K562 (cell line): Measurements from ENCODE around the gene PUM2. TPM values are rescaled to one million over a fixed set of nuclear protein-coding genes. Genes with fewer than 3 reads are reported as not detected.

ENCODE experiments used
- ATAC-seq: fragments of 200-7000 bp; cut with Tn5 transposase; 3 replicates; pipeline ENCODE4 v1.9.1; 2020; ENCODE audit warnings: moderate library complexity
- BruUV-seq: library from RNA; stranded (reverse); fragments of 400-500 nt; replicated peaks from 2 replicates; lab custom pipeline; 2021; lab: Mats Ljungman, UMichigan
- CTCF ChIA-PET: fragments of 300-600 bp; formaldehyde crosslinking; extraction: SDS; loops from one replicate; lab custom pipeline; 2021; ENCODE audit warnings: low intra/inter-chr PET ratio; lab: Yijun Ruan, JAX
- POLR2A ChIA-PET: fragments of 300-600, 350-650 bp; sonication (Branson Sonifier 250); formaldehyde crosslinking; extraction: SDS; loops from one replicate; lab custom pipeline; 2021; ENCODE audit warnings: antibody characterized with exemption, inconsistent platforms; lab: Yijun Ruan, JAX
- DNase-seq, 4 experiments: peaks; one replicate each; pipeline versions ENCODE4 v3.0.0 to v3.0.0-alpha.2; 2011 to 2018; ENCODE audit warnings: low spot score in 3 of 4, mixed read lengths in 3 of 4; ENCODE audit errors: extremely low read depth in 1 of 4
- FAIRE-seq: peaks from 2 replicates; lab custom pipeline; 2011; peaks lifted over from hg19 to GRCh38; lab: Jason Lieb, UNC
- H2AFZ ChIP-seq: 2 replicates; pipeline ENCODE4 v1.6.0; 2011; ENCODE audit warnings: low read depth, low read length, control low read depth, inconsistent platforms
- H3K27ac ChIP-seq: fragments of 200-600 bp; 3 replicates; pipeline ENCODE4 v1.8.0; 2011; ENCODE audit warnings: low read depth, mild to moderate bottlenecking, control low read depth, inconsistent platforms, low read length, moderate library complexity, mixed read lengths; ENCODE audit errors: extremely low read depth
- H3K27me3 ChIP-seq, 2 experiments: fragments of 300-600 bp in 1 of 2; 2 replicates in 1 of 2; 3 replicates in 1 of 2; pipeline versions ENCODE4 v1.6.0 to v1.8.0; 2011; ENCODE audit warnings: inconsistent platforms in 2 of 2, low read length in 2 of 2, mild to moderate bottlenecking in 1 of 2, mixed read lengths in 1 of 2, moderate library complexity in 1 of 2; ENCODE audit not compliant: control insufficient read depth in 2 of 2, insufficient read depth in 2 of 2
- H3K36me3 ChIP-seq: fragments of 300-600 bp; 3 replicates; pipeline ENCODE4 v1.8.0; 2011; ENCODE audit warnings: mild to moderate bottlenecking, low read length, inconsistent platforms; ENCODE audit not compliant: control insufficient read depth, insufficient read depth
- H3K4me1 ChIP-seq, 2 experiments: fragments of 200-600 bp in 1 of 2; replicated peaks in 1 of 2; 2 replicates in 1 of 2; 3 replicates in 1 of 2; pipeline versions ENCODE4 v1.5.1 to v1.8.0; 2011; ENCODE audit warnings: inconsistent platforms in 2 of 2, low read length in 2 of 2, mild to moderate bottlenecking in 1 of 2, mixed read lengths in 1 of 2, moderate library complexity in 1 of 2; ENCODE audit not compliant: control insufficient read depth in 2 of 2, insufficient read depth in 2 of 2
- H3K4me2 ChIP-seq: 2 replicates; pipeline ENCODE4 v1.6.1; 2011; ENCODE audit warnings: low read length, control low read depth, inconsistent platforms, mixed read lengths; ENCODE audit not compliant: insufficient read depth
- H3K4me3 ChIP-seq: fragments of 200-600 bp; sonication (generic), shearing (Covaris generic); 2 replicates; pipeline ENCODE4 v1.5.1; 2016; ENCODE audit warnings: control low read depth, inconsistent platforms
- H3K79me2 ChIP-seq: fragments of 200-600 bp; 3 replicates; pipeline ENCODE4 v1.8.0; 2011; ENCODE audit warnings: low read length, inconsistent platforms; ENCODE audit not compliant: control insufficient read depth, insufficient read depth
- H3K9ac ChIP-seq, 2 experiments: 2 replicates each; pipeline versions ENCODE4 v1.6.0 to v1.6.1; 2011; ENCODE audit warnings: low read depth in 2 of 2, low read length in 2 of 2, control low read depth in 1 of 2, inconsistent platforms in 1 of 2, mild to moderate bottlenecking in 1 of 2, mixed read lengths in 1 of 2; ENCODE audit not compliant: insufficient read depth in 1 of 2
- H3K9me1 ChIP-seq: one replicate; pipeline ENCODE4 v1.6.0; 2011; ENCODE audit warnings: inconsistent platforms, mild to moderate bottlenecking, low read length, moderate library complexity; ENCODE audit not compliant: control insufficient read depth, insufficient read depth
- H3K9me3 ChIP-seq: replicated peaks from 2 replicates; pipeline ENCODE4 v1.5.1; 2011; ENCODE audit warnings: low read depth, low read length, inconsistent platforms; ENCODE audit not compliant: control insufficient read depth, insufficient read depth
- H4K20me1 ChIP-seq: replicated peaks from 2 replicates; pipeline ENCODE4 v1.6.1; 2011; ENCODE audit warnings: low read length, inconsistent platforms, mixed read lengths; ENCODE audit not compliant: control insufficient read depth, insufficient read depth
- BACH1 ChIP-seq: fragments of 200-800 bp; sonication (Bioruptor generic); IDR thresholded peaks from 2 replicates; pipeline ENCODE4 v1.6.1; 2016; ENCODE audit warnings: missing genetic modification characterization, missing compliant biosample characterization
- BRF2 ChIP-seq: IDR thresholded peaks from 3 replicates; pipeline ENCODE4 v1.6.1; 2011; ENCODE audit warnings: borderline replicate concordance, mild to moderate bottlenecking; ENCODE audit not compliant: insufficient read length, insufficient read depth
- CEBPB ChIP-seq: fragments of 450-650 bp; IDR thresholded peaks from 2 replicates; pipeline ENCODE4 v1.6.1; 2016; ENCODE audit warnings: missing genetic modification characterization, missing compliant biosample characterization
- ETV6 ChIP-seq, 3 experiments: fragments of 150-350 bp in 1 of 3; sonication (generic) in 1 of 3; formaldehyde crosslinking in 1 of 3; IDR thresholded peaks; 2 replicates each; pipeline versions ENCODE4 v1.6.1 to v1.8.0; 2014 to 2022; ENCODE audit warnings: borderline replicate concordance in 2 of 3, low read depth in 2 of 3, antibody characterized with exemption in 1 of 3, low read length in 1 of 3, mild to moderate bottlenecking in 1 of 3, missing genetic modification reagents in 1 of 3
- HMBOX1 ChIP-seq: sonication (generic); IDR thresholded peaks from 2 replicates; pipeline ENCODE4 v1.6.1; 2016
- HMGXB4 ChIP-seq: sonication (generic); formaldehyde crosslinking; IDR thresholded peaks from 2 replicates; pipeline ENCODE4 v1.8.1; 2023; ENCODE audit warnings: mild to moderate bottlenecking, missing genetic modification reagents
- HOXB6 ChIP-seq: fragments of 250-450 bp; sonication (Bioruptor Pico); IDR thresholded peaks from 2 replicates; pipeline ENCODE4 v1.5.1; 2022; ENCODE audit warnings: mild to moderate bottlenecking, borderline replicate concordance
- MBD1 ChIP-seq: fragments of 250-450 bp; sonication (Bioruptor Pico); IDR thresholded peaks from 2 replicates; pipeline ENCODE4 v1.8.0; 2022; ENCODE audit warnings: inconsistent platforms
- NONO ChIP-seq, 2 experiments: fragments of 200-400 bp in 1 of 2; fragments of 450-650 bp in 1 of 2; formaldehyde crosslinking in 1 of 2; IDR thresholded peaks; 2 replicates each; pipeline ENCODE4 v1.6.1; 2017; ENCODE audit warnings: low read depth in 2 of 2, mild to moderate bottlenecking in 2 of 2, moderate library complexity in 2 of 2, low read length in 1 of 2
- OTX1 ChIP-seq: fragments of 450-650 bp; formaldehyde crosslinking; IDR thresholded peaks from 2 replicates; pipeline ENCODE4 v1.4.0; 2022; ENCODE audit warnings: mild to moderate bottlenecking
- PCBP2 ChIP-seq: fragments of 200-400 bp; formaldehyde crosslinking; IDR thresholded peaks from 2 replicates; pipeline ENCODE4 v1.6.1; 2018; ENCODE audit warnings: low read length, low read depth, mild to moderate bottlenecking, moderate library complexity; ENCODE audit not compliant: poor library complexity, severe bottlenecking
- SMARCB1 ChIP-seq: IDR thresholded peaks from 2 replicates; pipeline ENCODE4 v1.6.1; 2011; ENCODE audit warnings: improper control_type of control experiment, low read depth; ENCODE audit not compliant: insufficient read length
- SP1 ChIP-seq: sonication (generic); formaldehyde crosslinking; IDR thresholded peaks from 2 replicates; pipeline ENCODE4 v1.8.1; 2022; ENCODE audit warnings: mild to moderate bottlenecking, missing genetic modification reagents
- ZNF57 ChIP-seq: fragments of 450-650 bp; formaldehyde crosslinking; IDR thresholded peaks from 2 replicates; pipeline ENCODE4 v1.4.0; 2020; ENCODE audit warnings: mild to moderate bottlenecking, moderate library complexity
- ZZZ3 ChIP-seq: fragments of 450-650 bp; IDR thresholded peaks from 2 replicates; pipeline ENCODE4 v1.6.1; 2016; ENCODE audit warnings: antibody characterized with exemption, mild to moderate bottlenecking, moderate library complexity
- WGBS: fragments of 100-300 bp; shearing (Covaris generic); methylation state at CpG from one replicate; pipeline ENCODE4 v1.1.6; 2016; ENCODE audit warnings: low coverage, mixed read lengths; ENCODE audit not compliant: insufficient coverage; ENCODE audit errors: missing lambda C conversion rate; 5-methylcytosine and 5-hydroxymethylcytosine counted together
- in situ Hi-C: fragments of 300-500 bp; cut with MboI; formaldehyde crosslinking; loops from 4 replicates; pipeline ENCODE4 v1.15.0; 2018; ENCODE audit warnings: inconsistent platforms, mixed read lengths
- intact Hi-C: fragments of 100-400 bp; cut with micrococcal nuclease; formaldehyde crosslinking; loops from 2 replicates; pipeline ENCODE4 v1.14.2; 2022
- polyA plus RNA-seq, 8 experiments: library from polyadenylated mRNA; depleted of rRNA in 4 of 8; stranded (reverse) in 5 of 8; unstranded in 3 of 8; fragments of >200 nt; fragmentation: Nextera tagmentation in 2 of 8; fragmentation: Illumina TruSeq in 1 of 8; extraction: Ambion mirVana in 2 of 8; extraction: Trizol in 1 of 8; gene quantifications; 2 replicates each; pipeline versions ENCODE4 v1.2.1 to v1.2.3, GENCODE V29; 2011 to 2014; ENCODE audit warnings: inconsistent platforms in 1 of 8, missing spikeins in 1 of 8
- total RNA-seq, 7 experiments: library from RNA; depleted of rRNA in 6 of 7; stranded (reverse); fragments of >200 nt in 6 of 7; fragmentation: Illumina TruSeq in 2 of 7; extraction: Trizol in 2 of 7; gene quantifications; 2 replicates each; pipeline versions ENCODE4 v1.2.1 to v1.2.3, GENCODE V29; 2011 to 2021; ENCODE audit warnings: low replicate concordance in 1 of 7

PUM2 gene
- total and polyA plus RNA-seq, 9 of the 15 experiments (the other 6 are each of a cell fraction or from before 2014, with no cell fraction given), result 13.4 to 61.9 (median 28.3) TPM

- TF ChIP-seq PCBP2 (no peak), HMBOX1 (no peak)
These were observed 43.3 kb downstream of the PUM2 start (continued) for GRCh38 chr2:20307311-20307710.

GRCh38 chr2:20304411-20304810, 46.2 kb downstream of the PUM2 start:
- no peaks in the 10 kb centered on the region for H3K9me3 ChIP-seq
- intact Hi-C loops, result no loop called here
- peaks cover 89% of the 10 kb centered on the region for H3K36me3 ChIP-seq
- H3K27ac ChIP-seq, result no peak overlapping the region
- no peak overlapping the region for H3K4me3 ChIP-seq
- ChIA-PET CTCF (no interaction called here), POLR2A (interaction anchor here (1.1 to 1.5 kb wide), 3 partner anchors 11 to 24 kb away, joined by 3 to 4 read pairs (median 4); no protein-coding TSS in a partner anchor)
- H3K4me2 ChIP-seq, result no peak overlapping the region
- in situ Hi-C loops, result no loop called here
- FAIRE-seq (no peak), DNase-seq (no peak), ATAC-seq (no peak)
- H3K79me2 ChIP-seq, result peaks cover 32% of the 10 kb centered on the region
- H4K20me1 ChIP-seq, result no peaks in the 10 kb centered on the region
- no peaks in the 10 kb centered on the region for H3K4me1 ChIP-seq
- 96% methylated on average over 1 of the region's 1 CpG for WGBS
- no peak overlapping the region for H3K9ac ChIP-seq
- no TSS peak for BruUV-seq
- H2AFZ ChIP-seq, result no peak overlapping the region
- H3K27me3 ChIP-seq, result no peaks in the 10 kb centered on the region
- H3K9me1 ChIP-seq, result no peaks in the 10 kb centered on the region
- TF ChIP-seq SP1 (CRISPR knock-in tag) (no peak), ZNF57 (no peak), HOXB6 (CRISPR knock-in tag) (no peak), BACH1 (no peak), BRF2 (no peak), ETV6 (IDR thresholded peaks at IDR 0.05; ENCODE audit: borderline replicate concordance in 1 of 2, low read depth in 2 of 2, low read length in 1 of 2) (no peak), ETV6 (CRISPR knock-in tag; IDR thresholded peaks at IDR 0.05; ENCODE audit: borderline replicate concordance) (no peak), NONO (IDR thresholded peaks at IDR 0.05; ENCODE audit: low read depth in 2 of 2, low read length in 1 of 2) (no peak), HMGXB4 (CRISPR knock-in tag) (no peak), MBD1 (CRISPR knock-in tag) (no peak), OTX1 (CRISPR knock-in tag) (no peak), SMARCB1 (no peak), CEBPB (tag) (no peak), ZZZ3 (no peak)
